ENCODE data around the gene TRIM2.
A peak's percentile ranks its signal among the peaks of the same experiment; 100 is the strongest.

Gene TRIM2

GRCh38 chr4:153260553-153261300 lies 56.5 kb downstream of the TRIM2 start:
- no peak overlapping the region for H3K4me3 ChIP-seq (replicated peaks in 1 of 2; ENCODE audit: low read depth in 2 of 2, low read length in 2 of 2)
- peak; percentile 31 to 52 for DNase-seq (ENCODE audit: low read depth in 2 of 2)
- TF ChIP-seq, protein P1, sequence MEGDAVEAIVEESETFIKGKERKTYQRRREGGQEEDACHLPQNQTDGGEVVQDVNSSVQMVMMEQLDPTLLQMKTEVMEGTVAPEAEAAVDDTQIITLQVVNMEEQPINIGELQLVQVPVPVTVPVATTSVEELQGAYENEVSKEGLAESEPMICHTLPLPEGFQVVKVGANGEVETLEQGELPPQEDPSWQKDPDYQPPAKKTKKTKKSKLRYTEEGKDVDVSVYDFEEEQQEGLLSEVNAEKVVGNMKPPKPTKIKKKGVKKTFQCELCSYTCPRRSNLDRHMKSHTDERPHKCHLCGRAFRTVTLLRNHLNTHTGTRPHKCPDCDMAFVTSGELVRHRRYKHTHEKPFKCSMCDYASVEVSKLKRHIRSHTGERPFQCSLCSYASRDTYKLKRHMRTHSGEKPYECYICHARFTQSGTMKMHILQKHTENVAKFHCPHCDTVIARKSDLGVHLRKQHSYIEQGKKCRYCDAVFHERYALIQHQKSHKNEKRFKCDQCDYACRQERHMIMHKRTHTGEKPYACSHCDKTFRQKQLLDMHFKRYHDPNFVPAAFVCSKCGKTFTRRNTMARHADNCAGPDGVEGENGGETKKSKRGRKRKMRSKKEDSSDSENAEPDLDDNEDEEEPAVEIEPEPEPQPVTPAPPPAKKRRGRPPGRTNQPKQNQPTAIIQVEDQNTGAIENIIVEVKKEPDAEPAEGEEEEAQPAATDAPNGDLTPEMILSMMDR (IDR thresholded peaks at IDR 0.05; ENCODE audit: low read depth, low read length), result no peak

DNA sequence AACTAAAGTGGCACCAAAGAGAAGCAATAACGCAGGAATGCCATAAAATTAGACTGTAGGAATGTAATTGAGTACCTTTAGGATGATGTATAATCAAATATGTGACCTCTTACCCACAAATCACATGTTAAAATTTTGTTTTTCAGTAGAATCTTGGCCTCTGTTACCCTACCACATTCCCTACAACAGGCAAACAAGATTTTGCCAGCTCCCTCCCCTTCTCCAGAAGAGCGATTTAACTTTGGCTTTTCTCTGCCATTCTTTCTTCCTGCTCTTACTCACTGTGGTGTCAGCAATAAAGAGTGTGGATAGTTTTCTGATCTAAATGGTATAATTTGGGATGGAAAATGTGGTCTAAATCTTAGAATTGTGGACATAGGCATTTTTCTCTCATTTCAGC lies 57.2 kb downstream of the TRIM2 start:
- no peak for DNase-seq (ENCODE audit: low read depth in 2 of 2)
- no peak overlapping the region for H3K4me3 ChIP-seq (replicated peaks in 1 of 2; ENCODE audit: low read depth in 2 of 2, low read length in 2 of 2)
- TF ChIP-seq, protein P1 (IDR thresholded peaks at IDR 0.05; ENCODE audit: low read depth, low read length), result no peak

DNA sequence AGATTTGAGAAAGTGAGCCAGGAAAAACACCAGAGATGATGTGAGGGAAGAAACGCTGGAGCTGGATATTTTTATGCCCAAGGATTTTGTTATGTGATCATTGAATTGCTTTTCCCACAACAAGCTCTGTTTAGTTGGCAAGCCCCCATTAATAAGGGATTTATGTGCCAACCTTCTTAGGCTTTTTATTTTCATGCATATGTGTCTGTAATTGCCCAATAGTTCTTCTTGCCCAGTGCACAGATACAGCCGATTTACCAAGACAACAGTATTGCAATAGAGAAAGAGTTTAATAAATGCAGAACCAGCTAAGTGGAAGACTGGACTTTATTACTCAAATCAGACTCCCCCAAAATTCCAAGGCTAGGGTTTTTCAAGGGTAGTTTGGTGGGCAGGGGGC lies 57.7 kb downstream of the TRIM2 start:
- no peak overlapping the region for H3K4me3 ChIP-seq (replicated peaks in 1 of 2; ENCODE audit: low read depth in 2 of 2, low read length in 2 of 2)
- DNase-seq (ENCODE audit: low read depth in 2 of 2), result no peak
- TF ChIP-seq, protein P1 (IDR thresholded peaks at IDR 0.05; ENCODE audit: low read depth, low read length), result no peak

GRCh38 chr4:153265306-153266047 lies 61.2 kb downstream of the TRIM2 start:
- DNase-seq (ENCODE audit: low read depth in 2 of 2), result no peak
- TF ChIP-seq, protein P1 (IDR thresholded peaks at IDR 0.05; ENCODE audit: low read depth, low read length), result no peak
- no peak overlapping the region for H3K4me3 ChIP-seq (replicated peaks in 1 of 2; ENCODE audit: low read depth in 2 of 2, low read length in 2 of 2)

GRCh38 chr4:153266988-153267387 lies 62.7 kb downstream of the TRIM2 start:
- H3K4me3 ChIP-seq (replicated peaks in 1 of 2; ENCODE audit: low read depth in 2 of 2, low read length in 2 of 2), result no peak overlapping the region
- TF ChIP-seq, protein P1 (IDR thresholded peaks at IDR 0.05; ENCODE audit: low read depth, low read length), result no peak
- DNase-seq (ENCODE audit: low read depth in 2 of 2), result peak; percentile 56 to 61

GRCh38 chr4:153267890-153268289 lies 63.6 kb downstream of the TRIM2 start:
- H3K4me3 ChIP-seq (replicated peaks in 1 of 2; ENCODE audit: low read depth in 2 of 2, low read length in 2 of 2), result no peak overlapping the region
- TF ChIP-seq, protein P1 (IDR thresholded peaks at IDR 0.05; ENCODE audit: low read depth, low read length), result no peak
- no peak for DNase-seq (ENCODE audit: low read depth in 2 of 2)

Data from cardiac fibroblast (primary cell).